ENCODE measurements around the gene PITPNB. TPM values are rescaled to one million over a fixed set of nuclear protein-coding genes. Genes with fewer than 3 reads are reported as not detected.

PITPNB gene
- total RNA-seq, 1 experiment from 2014 or later, result 70.7 TPM

DNA sequence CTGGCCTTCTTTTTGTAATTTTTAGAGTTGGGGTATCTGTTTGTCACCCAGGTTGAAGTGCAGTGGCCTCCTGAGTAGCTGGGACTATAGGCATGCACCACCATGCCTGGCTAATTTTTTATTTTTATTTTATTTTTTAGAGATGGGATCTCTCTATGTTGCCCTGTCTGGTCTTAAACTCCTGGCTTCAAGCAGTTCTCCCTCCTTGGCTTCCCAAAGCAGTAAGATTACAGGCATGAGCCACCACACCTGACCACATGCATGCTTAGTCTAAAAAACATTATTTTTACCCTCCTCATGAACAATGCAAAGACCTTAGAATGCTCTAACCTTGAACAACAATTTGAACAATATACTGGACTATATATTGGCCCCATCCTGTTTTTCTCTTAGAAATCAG, 22.1 kb upstream of the PITPNB start:
- DNase-seq (ENCODE audit: low spot score), result no peak
- Mint-ChIP-seq H3K27me3 (ENCODE audit: low read depth) (no peaks in the 10 kb centered on the region), H3K4me1 (peaks cover 4% of the 10 kb centered on the region), H3K36me3 (peaks cover 4% of the 10 kb centered on the region), H3K9me3 (no peaks in the 10 kb centered on the region), H3K27ac (no peak overlapping the region), H3K4me3 (no peak overlapping the region)
- ATAC-seq, result no peak
- TF ChIP-seq TP53 (CRISPR knock-in tag; IDR thresholded peaks at IDR 0.05) (no peak), GABPB1 (CRISPR knock-in tag; IDR thresholded peaks at IDR 0.05) (no peak)
- ChIA-PET CTCF (no interaction called here), POLR2A (no interaction called here)

DNA sequence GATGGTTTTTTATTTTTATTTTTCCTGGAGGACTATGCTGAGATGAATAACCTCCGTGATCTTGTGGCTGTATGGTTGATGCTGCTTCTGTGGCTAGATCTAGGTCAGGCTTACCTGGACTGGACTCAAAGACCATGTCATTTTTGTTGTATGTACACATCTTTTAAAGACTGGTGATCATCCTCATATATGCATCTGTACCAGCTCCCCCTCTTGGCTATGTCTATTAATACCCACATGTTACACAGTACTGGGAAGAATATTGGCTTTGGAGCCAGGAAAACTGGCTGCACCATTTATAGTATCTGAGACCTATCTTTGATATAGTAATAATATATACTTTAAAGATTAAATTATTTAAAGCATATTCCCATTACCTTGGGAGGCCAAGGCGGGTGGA, 18.4 kb upstream of the PITPNB start:
- H3K36me3 Mint-ChIP-seq, result peaks cover 22% of the 10 kb centered on the region
- no peaks in the 10 kb centered on the region for H3K27me3 Mint-ChIP-seq (ENCODE audit: low read depth)
- POLR2A ChIA-PET, result no interaction called here
- peaks cover 12% of the 10 kb centered on the region for H3K4me1 Mint-ChIP-seq
- no peak overlapping the region for H3K27ac Mint-ChIP-seq
- no peak overlapping the region for H3K4me3 Mint-ChIP-seq
- DNase-seq (ENCODE audit: low spot score) (no peak), ATAC-seq (no peak)
- H3K9me3 Mint-ChIP-seq, result peaks cover 7% of the 10 kb centered on the region
- CTCF ChIA-PET, result interaction anchor here (0.6 kb wide), 1 partner anchor 603 kb away, joined by 4 read pairs; no protein-coding TSS in a partner anchor
- TF ChIP-seq, protein P1, sequence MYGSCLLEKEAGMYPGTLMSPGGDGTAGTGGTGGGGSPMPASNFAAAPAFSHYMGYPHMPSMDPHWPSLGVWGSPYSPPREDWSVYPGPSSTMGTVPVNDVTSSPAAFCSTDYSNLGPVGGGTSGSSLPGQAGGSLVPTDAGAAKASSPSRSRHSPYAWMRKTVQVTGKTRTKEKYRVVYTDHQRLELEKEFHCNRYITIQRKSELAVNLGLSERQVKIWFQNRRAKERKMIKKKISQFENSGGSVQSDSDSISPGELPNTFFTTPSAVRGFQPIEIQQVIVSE (CRISPR knock-in tag; IDR thresholded peaks at IDR 0.05; ENCODE audit: borderline replicate concordance), result no peak
- TF ChIP-seq ETV6 (CRISPR knock-in tag; IDR thresholded peaks at IDR 0.05) (no peak), NR1H2 (CRISPR knock-in tag; IDR thresholded peaks at IDR 0.05) (no peak), GABPB1 (CRISPR knock-in tag; IDR thresholded peaks at IDR 0.05) (no peak), ZNF232 (CRISPR knock-in tag; IDR thresholded peaks at IDR 0.05) (no peak), NR3C1 (CRISPR knock-in tag; conservative IDR thresholded peaks at IDR 0.05; ENCODE audit: low read depth) (no peak), CREB1 (CRISPR knock-in tag; IDR thresholded peaks at IDR 0.05) (no peak), IRF2 (CRISPR knock-in tag; IDR thresholded peaks at IDR 0.05; ENCODE audit: borderline replicate concordance, low read depth) (no peak), FOXJ3 (CRISPR knock-in tag; IDR thresholded peaks at IDR 0.05; ENCODE audit: borderline replicate concordance) (no peak)
- TF ChIP-seq, protein P2, sequence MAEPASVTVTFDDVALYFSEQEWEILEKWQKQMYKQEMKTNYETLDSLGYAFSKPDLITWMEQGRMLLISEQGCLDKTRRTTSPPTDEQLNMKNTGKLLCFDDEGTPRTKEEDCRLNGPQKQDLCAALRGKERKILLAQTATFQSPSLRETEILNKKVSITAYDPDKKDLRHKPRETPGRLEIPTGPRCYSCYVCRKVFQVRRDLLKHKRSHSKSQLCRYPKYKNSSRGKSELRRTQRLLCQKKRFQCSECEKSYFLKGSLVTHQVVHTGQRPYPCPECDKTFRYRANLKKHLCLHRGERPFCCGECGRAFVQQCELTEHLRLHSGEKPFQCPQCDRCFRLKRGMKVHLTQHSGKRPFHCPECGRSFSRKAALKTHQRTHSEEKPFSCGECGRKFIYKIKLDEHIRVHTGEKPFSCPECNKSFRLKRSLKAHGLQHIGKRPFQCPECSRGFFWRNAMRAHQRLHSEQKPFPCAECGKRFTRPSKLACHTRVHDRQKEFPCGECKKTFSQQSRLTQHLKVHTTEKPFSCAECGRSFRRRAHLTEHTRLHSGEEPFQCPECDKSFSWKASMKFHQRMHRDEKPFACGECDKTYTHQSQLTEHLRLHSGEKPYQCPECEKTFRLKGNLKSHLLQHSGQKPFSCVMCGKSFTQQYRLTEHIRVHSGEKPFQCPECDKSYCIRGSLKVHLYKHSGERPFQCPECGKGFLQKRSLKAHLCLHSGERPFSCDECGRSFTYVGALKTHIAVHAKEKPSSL (CRISPR knock-in tag; conservative IDR thresholded peaks at IDR 0.05), result no peak
- TF ChIP-seq, protein P3, sequence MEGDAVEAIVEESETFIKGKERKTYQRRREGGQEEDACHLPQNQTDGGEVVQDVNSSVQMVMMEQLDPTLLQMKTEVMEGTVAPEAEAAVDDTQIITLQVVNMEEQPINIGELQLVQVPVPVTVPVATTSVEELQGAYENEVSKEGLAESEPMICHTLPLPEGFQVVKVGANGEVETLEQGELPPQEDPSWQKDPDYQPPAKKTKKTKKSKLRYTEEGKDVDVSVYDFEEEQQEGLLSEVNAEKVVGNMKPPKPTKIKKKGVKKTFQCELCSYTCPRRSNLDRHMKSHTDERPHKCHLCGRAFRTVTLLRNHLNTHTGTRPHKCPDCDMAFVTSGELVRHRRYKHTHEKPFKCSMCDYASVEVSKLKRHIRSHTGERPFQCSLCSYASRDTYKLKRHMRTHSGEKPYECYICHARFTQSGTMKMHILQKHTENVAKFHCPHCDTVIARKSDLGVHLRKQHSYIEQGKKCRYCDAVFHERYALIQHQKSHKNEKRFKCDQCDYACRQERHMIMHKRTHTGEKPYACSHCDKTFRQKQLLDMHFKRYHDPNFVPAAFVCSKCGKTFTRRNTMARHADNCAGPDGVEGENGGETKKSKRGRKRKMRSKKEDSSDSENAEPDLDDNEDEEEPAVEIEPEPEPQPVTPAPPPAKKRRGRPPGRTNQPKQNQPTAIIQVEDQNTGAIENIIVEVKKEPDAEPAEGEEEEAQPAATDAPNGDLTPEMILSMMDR (IDR thresholded peaks at IDR 0.05), result no peak
- TF ChIP-seq, protein P4, sequence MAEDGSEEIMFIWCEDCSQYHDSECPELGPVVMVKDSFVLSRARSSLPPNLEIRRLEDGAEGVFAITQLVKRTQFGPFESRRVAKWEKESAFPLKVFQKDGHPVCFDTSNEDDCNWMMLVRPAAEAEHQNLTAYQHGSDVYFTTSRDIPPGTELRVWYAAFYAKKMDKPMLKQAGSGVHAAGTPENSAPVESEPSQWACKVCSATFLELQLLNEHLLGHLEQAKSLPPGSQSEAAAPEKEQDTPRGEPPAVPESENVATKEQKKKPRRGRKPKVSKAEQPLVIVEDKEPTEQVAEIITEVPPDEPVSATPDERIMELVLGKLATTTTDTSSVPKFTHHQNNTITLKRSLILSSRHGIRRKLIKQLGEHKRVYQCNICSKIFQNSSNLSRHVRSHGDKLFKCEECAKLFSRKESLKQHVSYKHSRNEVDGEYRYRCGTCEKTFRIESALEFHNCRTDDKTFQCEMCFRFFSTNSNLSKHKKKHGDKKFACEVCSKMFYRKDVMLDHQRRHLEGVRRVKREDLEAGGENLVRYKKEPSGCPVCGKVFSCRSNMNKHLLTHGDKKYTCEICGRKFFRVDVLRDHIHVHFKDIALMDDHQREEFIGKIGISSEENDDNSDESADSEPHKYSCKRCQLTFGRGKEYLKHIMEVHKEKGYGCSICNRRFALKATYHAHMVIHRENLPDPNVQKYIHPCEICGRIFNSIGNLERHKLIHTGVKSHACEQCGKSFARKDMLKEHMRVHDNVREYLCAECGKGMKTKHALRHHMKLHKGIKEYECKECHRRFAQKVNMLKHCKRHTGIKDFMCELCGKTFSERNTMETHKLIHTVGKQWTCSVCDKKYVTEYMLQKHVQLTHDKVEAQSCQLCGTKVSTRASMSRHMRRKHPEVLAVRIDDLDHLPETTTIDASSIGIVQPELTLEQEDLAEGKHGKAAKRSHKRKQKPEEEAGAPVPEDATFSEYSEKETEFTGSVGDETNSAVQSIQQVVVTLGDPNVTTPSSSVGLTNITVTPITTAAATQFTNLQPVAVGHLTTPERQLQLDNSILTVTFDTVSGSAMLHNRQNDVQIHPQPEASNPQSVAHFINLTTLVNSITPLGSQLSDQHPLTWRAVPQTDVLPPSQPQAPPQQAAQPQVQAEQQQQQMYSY (CRISPR knock-in tag; IDR thresholded peaks at IDR 0.05), result no peak
- TF ChIP-seq, protein P5, sequence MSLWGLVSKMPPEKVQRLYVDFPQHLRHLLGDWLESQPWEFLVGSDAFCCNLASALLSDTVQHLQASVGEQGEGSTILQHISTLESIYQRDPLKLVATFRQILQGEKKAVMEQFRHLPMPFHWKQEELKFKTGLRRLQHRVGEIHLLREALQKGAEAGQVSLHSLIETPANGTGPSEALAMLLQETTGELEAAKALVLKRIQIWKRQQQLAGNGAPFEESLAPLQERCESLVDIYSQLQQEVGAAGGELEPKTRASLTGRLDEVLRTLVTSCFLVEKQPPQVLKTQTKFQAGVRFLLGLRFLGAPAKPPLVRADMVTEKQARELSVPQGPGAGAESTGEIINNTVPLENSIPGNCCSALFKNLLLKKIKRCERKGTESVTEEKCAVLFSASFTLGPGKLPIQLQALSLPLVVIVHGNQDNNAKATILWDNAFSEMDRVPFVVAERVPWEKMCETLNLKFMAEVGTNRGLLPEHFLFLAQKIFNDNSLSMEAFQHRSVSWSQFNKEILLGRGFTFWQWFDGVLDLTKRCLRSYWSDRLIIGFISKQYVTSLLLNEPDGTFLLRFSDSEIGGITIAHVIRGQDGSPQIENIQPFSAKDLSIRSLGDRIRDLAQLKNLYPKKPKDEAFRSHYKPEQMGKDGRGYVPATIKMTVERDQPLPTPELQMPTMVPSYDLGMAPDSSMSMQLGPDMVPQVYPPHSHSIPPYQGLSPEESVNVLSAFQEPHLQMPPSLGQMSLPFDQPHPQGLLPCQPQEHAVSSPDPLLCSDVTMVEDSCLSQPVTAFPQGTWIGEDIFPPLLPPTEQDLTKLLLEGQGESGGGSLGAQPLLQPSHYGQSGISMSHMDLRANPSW (CRISPR knock-in tag; conservative IDR thresholded peaks at IDR 0.05; ENCODE audit: low read depth), result no peak
- TF ChIP-seq, protein P6, sequence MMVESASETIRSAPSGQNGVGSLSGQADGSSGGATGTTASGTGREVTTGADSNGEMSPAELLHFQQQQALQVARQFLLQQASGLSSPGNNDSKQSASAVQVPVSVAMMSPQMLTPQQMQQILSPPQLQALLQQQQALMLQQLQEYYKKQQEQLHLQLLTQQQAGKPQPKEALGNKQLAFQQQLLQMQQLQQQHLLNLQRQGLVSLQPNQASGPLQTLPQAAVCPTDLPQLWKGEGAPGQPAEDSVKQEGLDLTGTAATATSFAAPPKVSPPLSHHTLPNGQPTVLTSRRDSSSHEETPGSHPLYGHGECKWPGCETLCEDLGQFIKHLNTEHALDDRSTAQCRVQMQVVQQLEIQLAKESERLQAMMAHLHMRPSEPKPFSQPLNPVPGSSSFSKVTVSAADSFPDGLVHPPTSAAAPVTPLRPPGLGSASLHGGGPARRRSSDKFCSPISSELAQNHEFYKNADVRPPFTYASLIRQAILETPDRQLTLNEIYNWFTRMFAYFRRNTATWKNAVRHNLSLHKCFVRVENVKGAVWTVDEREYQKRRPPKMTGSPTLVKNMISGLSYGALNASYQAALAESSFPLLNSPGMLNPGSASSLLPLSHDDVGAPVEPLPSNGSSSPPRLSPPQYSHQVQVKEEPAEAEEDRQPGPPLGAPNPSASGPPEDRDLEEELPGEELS (CRISPR knock-in tag; IDR thresholded peaks at IDR 0.05), result no peak
- TF ChIP-seq, protein P7, sequence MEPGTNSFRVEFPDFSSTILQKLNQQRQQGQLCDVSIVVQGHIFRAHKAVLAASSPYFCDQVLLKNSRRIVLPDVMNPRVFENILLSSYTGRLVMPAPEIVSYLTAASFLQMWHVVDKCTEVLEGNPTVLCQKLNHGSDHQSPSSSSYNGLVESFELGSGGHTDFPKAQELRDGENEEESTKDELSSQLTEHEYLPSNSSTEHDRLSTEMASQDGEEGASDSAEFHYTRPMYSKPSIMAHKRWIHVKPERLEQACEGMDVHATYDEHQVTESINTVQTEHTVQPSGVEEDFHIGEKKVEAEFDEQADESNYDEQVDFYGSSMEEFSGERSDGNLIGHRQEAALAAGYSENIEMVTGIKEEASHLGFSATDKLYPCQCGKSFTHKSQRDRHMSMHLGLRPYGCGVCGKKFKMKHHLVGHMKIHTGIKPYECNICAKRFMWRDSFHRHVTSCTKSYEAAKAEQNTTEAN (CRISPR knock-in tag; IDR thresholded peaks at IDR 0.05), result no peak
- TF ChIP-seq, protein P8, sequence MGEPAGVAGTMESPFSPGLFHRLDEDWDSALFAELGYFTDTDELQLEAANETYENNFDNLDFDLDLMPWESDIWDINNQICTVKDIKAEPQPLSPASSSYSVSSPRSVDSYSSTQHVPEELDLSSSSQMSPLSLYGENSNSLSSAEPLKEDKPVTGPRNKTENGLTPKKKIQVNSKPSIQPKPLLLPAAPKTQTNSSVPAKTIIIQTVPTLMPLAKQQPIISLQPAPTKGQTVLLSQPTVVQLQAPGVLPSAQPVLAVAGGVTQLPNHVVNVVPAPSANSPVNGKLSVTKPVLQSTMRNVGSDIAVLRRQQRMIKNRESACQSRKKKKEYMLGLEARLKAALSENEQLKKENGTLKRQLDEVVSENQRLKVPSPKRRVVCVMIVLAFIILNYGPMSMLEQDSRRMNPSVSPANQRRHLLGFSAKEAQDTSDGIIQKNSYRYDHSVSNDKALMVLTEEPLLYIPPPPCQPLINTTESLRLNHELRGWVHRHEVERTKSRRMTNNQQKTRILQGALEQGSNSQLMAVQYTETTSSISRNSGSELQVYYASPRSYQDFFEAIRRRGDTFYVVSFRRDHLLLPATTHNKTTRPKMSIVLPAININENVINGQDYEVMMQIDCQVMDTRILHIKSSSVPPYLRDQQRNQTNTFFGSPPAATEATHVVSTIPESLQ (CRISPR knock-in tag; IDR thresholded peaks at IDR 0.05), result no peak

Data from WTC11 (cell line).